ENCODE measurements around the gene CFAP141. TPM values are rescaled to one million over a fixed set of nuclear protein-coding genes. Genes with fewer than 3 reads are reported as not detected.

Gene CFAP141
- total and polyA plus RNA-seq, 2 of the 13 experiments (the other 11 are each of a cell fraction or from before 2014, with no cell fraction given): not detected

DNA sequence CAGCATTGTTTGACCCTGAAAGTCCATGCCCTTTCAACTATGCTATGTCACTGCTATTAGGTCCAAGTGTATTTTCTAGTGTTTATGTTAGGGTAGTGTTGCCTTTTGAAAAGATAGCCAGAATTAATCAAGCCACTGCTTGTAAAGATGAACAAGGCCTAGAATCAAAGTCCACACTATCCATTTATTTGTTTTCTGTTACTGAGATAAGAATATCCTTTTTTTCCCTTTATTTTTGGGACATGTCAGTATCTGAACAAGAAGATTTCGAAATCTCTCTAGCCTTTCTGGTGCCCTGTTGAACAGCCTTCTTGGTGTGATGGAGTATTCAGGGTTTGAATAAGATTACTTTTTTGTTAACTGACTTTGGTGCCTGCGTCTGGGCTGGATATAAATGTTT, 31.3 kb upstream of the CFAP141 start (continued):
- TF ChIP-seq ZSCAN21 (CRISPR knock-in tag; IDR thresholded peaks at IDR 0.05; ENCODE audit: borderline replicate concordance) (no peak), ZMAT3 (CRISPR knock-in tag; conservative IDR thresholded peaks at IDR 0.05) (0 out of 2 replicates have a peak, but pooled peaks have one; percentile 26), ZFP41 (CRISPR knock-in tag; IDR thresholded peaks at IDR 0.05; ENCODE audit: borderline replicate concordance) (no peak), ZMYM2 (CRISPR knock-in tag; IDR thresholded peaks at IDR 0.05) (no peak), DNMT3B (CRISPR knock-in tag; conservative IDR thresholded peaks at IDR 0.05) (no peak), NR3C1 (CRISPR knock-in tag; IDR thresholded peaks at IDR 0.05) (no peak), ZSCAN22 (CRISPR knock-in tag; IDR thresholded peaks at IDR 0.05) (no peak), SNAI1 (CRISPR knock-in tag; IDR thresholded peaks at IDR 0.05; ENCODE audit: borderline replicate concordance) (no peak), ISL2 (CRISPR knock-in tag; IDR thresholded peaks at IDR 0.05) (peak; percentile 95), ZNF205 (CRISPR knock-in tag; IDR thresholded peaks at IDR 0.05) (no peak), MIXL1 (CRISPR knock-in tag; IDR thresholded peaks at IDR 0.05) (peak; percentile 96), RCOR2 (CRISPR knock-in tag; IDR thresholded peaks at IDR 0.05) (peak; percentile 59; the same call in 1 of the 2 replicates), ZNF614 (CRISPR knock-in tag; IDR thresholded peaks at IDR 0.05; ENCODE audit: borderline replicate concordance) (no peak), RXRB (CRISPR knock-in tag; IDR thresholded peaks at IDR 0.05; ENCODE audit: borderline replicate concordance) (peak; percentile 72; the same call in 1 of the 2 replicates), YEATS2 (CRISPR knock-in tag; IDR thresholded peaks at IDR 0.05; ENCODE audit: borderline replicate concordance) (no peak), ZFX (CRISPR knock-in tag; IDR thresholded peaks at IDR 0.05; ENCODE audit: low read depth) (peak; percentile 69), ZBTB38 (CRISPR knock-in tag; IDR thresholded peaks at IDR 0.05) (no peak), SMAD9 (CRISPR knock-in tag; IDR thresholded peaks at IDR 0.05) (no peak), ZMYM3 (CRISPR knock-in tag; IDR thresholded peaks at IDR 0.05) (no peak), NR2F1 (CRISPR knock-in tag; IDR thresholded peaks at IDR 0.05) (peak in 1 of 2 experiments; percentile 64; a peak in 3 of 4 replicates), ZNF713 (CRISPR knock-in tag; IDR thresholded peaks at IDR 0.05) (no peak), RFXAP (CRISPR knock-in tag; IDR thresholded peaks at IDR 0.05; ENCODE audit: borderline replicate concordance) (no peak), ZNF317 (CRISPR knock-in tag; IDR thresholded peaks at IDR 0.05) (no peak), ZNF331 (CRISPR knock-in tag; IDR thresholded peaks at IDR 0.05) (0 out of 2 replicates have a peak, but pooled peaks have one; percentile 66), ZNF446 (CRISPR knock-in tag; IDR thresholded peaks at IDR 0.05) (no peak)
- TF ChIP-seq, protein P1, sequence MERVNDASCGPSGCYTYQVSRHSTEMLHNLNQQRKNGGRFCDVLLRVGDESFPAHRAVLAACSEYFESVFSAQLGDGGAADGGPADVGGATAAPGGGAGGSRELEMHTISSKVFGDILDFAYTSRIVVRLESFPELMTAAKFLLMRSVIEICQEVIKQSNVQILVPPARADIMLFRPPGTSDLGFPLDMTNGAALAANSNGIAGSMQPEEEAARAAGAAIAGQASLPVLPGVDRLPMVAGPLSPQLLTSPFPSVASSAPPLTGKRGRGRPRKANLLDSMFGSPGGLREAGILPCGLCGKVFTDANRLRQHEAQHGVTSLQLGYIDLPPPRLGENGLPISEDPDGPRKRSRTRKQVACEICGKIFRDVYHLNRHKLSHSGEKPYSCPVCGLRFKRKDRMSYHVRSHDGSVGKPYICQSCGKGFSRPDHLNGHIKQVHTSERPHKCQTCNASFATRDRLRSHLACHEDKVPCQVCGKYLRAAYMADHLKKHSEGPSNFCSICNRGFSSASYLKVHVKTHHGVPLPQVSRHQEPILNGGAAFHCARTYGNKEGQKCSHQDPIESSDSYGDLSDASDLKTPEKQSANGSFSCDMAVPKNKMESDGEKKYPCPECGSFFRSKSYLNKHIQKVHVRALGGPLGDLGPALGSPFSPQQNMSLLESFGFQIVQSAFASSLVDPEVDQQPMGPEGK (CRISPR knock-in tag; IDR thresholded peaks at IDR 0.05): no peak
- TF ChIP-seq, protein P2, sequence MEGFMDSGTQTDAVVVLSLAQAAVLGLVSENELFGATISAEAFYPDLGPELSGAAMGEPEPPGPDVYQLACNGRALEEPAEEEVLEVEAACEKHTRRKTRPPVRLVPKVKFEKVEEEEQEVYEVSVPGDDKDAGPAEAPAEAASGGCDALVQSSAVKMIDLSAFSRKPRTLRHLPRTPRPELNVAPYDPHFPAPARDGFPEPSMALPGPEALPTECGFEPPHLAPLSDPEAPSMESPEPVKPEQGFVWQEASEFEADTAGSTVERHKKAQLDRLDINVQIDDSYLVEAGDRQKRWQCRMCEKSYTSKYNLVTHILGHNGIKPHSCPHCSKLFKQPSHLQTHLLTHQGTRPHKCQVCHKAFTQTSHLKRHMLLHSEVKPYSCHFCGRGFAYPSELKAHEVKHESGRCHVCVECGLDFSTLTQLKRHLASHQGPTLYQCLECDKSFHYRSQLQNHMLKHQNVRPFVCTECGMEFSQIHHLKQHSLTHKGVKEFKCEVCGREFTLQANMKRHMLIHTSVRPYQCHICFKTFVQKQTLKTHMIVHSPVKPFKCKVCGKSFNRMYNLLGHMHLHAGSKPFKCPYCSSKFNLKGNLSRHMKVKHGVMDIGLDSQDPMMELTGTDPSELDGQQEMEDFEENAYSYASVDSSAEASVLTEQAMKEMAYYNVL (CRISPR knock-in tag; IDR thresholded peaks at IDR 0.05; ENCODE audit: borderline replicate concordance): peak; percentile 93

All from HepG2 (cell line).